Lung microvascular endothelial cell (primary cell): ENCODE data around the gene PLD1. TPM values are rescaled to one million over a fixed set of nuclear protein-coding genes. Genes with fewer than 3 reads are reported as not detected.
"Not testable (repeated sequence)": the region's sequence is repeated elsewhere in the genome, so short reads cannot be mapped to it uniquely, and the experiment has no call there.

Source experiments
- DNase-seq, 2 donors: peaks; one replicate each; pipeline versions ENCODE4 v3.0.0 to v3.0.0-alpha.2; 2010; ENCODE audit warnings: low read depth in 2 of 2
- total RNA-seq: library from RNA; depleted of rRNA; stranded (reverse); fragments of >200 nt; gene quantifications from 2 replicates; pipeline ENCODE4 v1.2.1, GENCODE V29; 2014

PLD1 gene
- total RNA-seq, 1 donor from 2014 or later = 52.2 TPM

GRCh38 chr3:171626799-171627198 is 183.5 kb downstream of the PLD1 start:
- DNase-seq = not testable (repeated sequence)

DNA sequence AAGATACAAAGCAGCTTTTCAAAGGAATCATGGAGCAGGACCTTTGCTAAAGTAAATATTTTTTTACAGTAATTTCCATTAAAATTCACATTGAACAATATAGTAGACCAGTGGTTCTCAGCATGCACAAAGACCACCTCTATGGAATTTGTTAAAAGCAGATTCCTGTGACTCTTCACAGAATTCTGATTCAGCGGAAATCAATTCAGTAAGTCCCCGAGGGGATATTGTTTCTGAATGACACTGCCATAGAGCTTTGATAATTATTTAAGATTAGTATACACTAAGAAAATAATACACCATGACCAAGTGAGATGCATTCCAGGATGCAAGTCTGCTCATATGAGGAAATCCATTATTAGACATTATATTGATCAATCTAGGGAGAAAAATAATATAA is 188.2 kb downstream of the PLD1 start:
- DNase-seq = no peak

GRCh38 chr3:171620825-171621434 is 189.4 kb downstream of the PLD1 start:
- DNase-seq = no peak

GRCh38 chr3:171616798-171617197 is 193.5 kb downstream of the PLD1 start:
- DNase-seq = no peak

- no peak for DNase-seq
Measured at GRCh38 chr3:171615686-171616085, 194.6 kb downstream of the PLD1 start.

GRCh38 chr3:171615281-171615680 is 195.0 kb downstream of the PLD1 start:
- DNase-seq = no peak

GRCh38 chr3:171614318-171614921 is 195.9 kb downstream of the PLD1 start:
- DNase-seq = peak; percentile 8 to 64

DNA sequence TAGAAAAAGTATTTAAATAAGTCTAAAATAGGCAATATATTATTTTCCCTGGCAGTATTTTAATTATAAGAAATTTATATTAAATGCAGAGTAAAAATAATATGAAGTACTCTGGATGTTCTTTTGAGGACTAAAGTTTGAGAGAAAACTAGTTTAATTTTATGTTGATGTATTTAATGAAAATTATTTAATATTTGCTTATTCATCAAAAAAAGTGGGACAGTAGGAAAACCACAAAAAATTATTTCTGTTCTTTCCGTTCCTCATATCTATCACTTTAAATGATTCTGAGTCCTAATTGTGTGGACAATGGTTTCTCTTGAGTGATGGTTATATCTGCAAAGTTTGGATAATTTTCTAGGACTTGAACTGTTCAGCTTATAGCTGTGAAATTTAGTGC is 202.8 kb downstream of the PLD1 start:
- no peak for DNase-seq

DNA sequence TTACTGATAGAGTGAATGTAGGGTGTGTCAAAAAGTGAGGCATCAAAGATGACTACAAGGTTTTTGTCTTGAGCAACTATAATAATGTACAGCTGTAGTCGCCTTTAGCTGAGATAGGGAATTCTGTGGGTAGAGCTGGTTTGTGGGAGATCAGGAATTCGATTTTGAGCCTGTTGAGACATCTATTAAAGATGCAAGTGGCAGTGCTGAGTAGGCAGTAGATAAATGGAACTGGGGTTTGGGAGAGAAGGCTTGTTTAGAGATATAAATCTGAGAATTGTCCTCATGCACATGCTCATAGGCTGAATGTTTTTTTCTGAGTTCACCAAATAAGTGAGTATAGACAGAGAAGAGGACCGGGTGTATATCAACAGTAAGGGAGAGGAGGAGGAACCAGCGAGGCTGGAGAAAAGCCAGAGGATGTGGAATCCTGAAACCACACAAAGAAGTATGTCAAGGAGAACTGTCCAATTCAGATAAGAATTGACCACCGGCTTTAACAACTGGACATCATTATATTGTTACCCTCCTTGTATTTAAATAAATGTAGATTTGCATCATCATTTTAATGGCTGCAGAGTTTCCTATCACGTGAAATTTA is 204.0 kb downstream of the PLD1 start:
- DNase-seq = no peak

- DNase-seq = no peak
Measured at GRCh38 chr3:171604370-171604769, 205.9 kb downstream of the PLD1 start.

DNA sequence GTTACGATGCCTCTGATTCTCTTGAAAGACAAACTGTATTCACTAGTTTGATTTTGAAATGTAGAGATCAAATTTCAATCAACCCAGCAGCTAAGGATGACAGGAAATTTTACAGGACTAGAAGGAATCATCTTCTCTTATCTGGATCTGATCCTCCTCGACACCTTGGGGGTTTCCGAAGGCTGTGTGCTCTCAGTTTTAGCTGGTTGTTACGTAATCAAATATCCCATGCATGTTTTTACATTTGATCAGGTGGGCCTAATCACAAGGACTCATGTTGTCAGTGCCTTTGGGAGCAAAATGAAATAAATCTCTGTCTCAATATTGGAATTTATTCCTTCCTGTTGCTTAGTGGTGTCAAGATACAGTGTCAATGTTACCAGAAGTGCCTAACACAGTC is 208.2 kb downstream of the PLD1 start:
- DNase-seq = no peak

DNA sequence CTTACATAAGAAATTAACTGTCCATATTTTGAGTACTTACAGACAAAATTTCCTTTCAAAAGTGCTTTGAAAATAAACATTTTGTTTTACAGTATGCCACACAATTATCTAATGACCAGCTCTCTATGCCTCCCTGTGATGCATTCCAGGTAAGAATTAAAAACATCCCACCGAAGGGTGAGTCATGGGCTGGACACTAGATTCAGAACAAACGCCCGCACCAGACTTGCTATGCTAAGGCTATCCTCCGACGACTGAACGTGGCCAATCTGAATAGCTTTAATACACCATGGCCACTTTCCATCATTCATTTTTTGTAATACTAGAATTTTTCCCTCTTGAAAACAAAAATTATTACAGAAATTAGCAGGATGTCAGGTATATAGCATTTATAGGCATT is 210.3 kb downstream of the PLD1 start:
- no peak for DNase-seq

DNA sequence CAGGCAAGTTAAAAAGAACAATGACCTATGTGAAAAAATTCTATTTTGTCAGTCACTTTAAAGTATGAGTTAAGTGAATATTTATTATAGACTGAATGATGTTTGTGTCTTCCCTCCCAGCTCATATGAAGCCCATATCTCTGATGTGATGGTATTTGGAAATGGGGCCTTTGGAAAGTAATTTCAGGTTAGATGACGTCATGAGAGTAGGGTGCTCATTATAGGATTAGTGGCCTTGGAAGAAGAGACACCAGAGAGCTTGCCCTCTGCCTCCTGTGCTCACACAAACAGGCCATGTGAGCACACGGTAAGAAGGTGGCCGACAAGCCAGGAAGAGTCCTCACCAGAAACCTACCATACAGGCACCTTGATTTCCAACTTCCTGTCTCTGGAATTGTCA is 211.3 kb downstream of the PLD1 start:
- no peak for DNase-seq

- DNase-seq = no peak
Measured at GRCh38 chr3:171592786-171593185, 217.5 kb downstream of the PLD1 start.

- peak in 1 of 2 donors; percentile 13 for DNase-seq
Measured at GRCh38 chr3:171591070-171591469, 219.2 kb downstream of the PLD1 start.

DNA sequence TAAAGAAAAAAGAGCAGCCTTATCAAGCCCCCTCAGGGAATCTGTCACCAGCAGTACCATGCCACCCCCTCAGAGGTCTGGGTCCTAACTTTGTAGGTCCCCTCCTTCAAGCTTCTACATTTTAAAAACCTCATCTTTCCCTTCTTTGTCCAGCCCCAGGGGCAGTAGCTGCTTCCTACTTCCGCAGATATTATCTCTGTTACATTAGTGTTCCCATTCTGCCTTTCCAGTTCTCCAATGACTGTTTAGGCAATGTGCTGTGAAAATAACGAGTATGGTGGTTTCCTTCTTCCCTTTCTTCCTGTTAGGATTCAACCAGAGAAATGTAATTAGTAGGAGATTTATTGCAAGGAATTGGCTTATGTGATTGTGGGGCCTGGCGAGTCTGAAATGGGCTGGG is 224.0 kb downstream of the PLD1 start:
- DNase-seq = no peak

- DNase-seq = no peak
Measured at GRCh38 chr3:171585039-171585438, 225.2 kb downstream of the PLD1 start.

GRCh38 chr3:171584100-171584499 is 226.2 kb downstream of the PLD1 start:
- no peak for DNase-seq

- no peak for DNase-seq
Measured at GRCh38 chr3:171574556-171575240, 235.6 kb downstream of the PLD1 start.

DNA sequence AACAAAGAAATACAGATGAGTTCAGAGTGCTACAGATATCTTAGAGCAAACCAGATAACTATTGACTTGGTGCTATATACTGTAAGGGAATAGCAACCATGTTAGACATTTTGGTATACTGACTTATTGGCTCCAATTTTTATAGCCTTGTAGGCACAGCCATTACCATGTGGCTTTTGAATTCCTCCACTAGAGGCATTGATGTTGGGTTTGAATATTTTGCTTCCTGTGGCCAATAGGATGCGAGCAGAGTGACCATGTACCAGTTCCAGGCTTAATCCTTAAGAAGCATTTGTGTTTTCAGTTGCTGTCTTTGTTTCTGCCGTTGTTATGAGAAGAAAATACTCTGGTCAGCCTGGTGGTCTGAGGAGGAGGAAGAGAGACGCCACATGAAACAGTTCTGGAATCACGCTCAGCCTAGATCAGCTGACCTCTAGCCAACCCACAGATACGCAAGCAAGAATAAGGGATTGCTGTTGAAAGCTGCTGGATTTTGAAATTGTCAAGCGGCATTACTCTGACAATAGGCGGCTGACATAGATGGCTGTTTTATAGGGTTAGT is 240.6 kb downstream of the PLD1 start:
- DNase-seq = no peak

GRCh38 chr3:171568766-171569165 is 241.5 kb downstream of the PLD1 start:
- DNase-seq = no peak

DNA sequence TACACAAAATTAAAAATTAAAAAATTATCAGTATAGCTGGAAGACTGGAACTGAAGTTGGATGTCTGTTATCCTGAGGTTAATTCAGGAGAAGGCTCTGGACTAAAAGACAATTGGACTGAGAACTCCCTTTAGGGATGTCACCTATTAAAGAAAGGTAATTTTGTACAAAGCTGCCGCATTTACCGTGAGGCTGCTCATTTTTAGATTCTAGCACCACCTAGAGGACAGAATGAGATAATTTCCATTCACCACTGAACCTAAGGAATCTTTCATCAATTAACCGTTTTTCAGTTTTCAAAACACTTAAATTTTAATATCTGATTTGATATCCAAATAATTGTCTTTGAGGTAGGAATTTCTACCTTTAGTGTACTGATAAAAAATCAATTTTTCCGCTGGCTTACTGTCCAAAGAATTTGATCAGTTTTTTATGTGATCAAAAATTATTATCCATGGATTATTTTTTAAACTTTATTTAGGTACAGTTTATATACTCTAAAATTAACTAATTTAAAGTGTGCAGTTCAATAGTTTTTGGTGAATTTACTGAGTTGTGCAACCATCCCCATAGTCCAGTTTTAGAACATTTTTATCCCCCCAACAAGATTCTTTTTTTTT is 243.4 kb downstream of the PLD1 start:
- peak; percentile 51 to 70 for DNase-seq
